Upper lobe of left lung (tissue), 4 donors: Measurements from ENCODE around the gene BICRA.

Experiments
- EP300 ChIP-seq, 4 donors: sonication (generic); formaldehyde crosslinking; IDR thresholded peaks; one replicate each; pipeline ENCODE4 v1.5.1; 2017; ENCODE audit warnings: antibody characterized with exemption in 4 of 4, control low read depth in 2 of 4
- POLR2A ChIP-seq, 4 donors: fragments of 450-650 bp; IDR thresholded peaks; one replicate each; pipeline ENCODE4 v1.5.1; 2016 to 2017; ENCODE audit warnings: antibody characterized with exemption in 4 of 4, mild to moderate bottlenecking in 2 of 4

DNA sequence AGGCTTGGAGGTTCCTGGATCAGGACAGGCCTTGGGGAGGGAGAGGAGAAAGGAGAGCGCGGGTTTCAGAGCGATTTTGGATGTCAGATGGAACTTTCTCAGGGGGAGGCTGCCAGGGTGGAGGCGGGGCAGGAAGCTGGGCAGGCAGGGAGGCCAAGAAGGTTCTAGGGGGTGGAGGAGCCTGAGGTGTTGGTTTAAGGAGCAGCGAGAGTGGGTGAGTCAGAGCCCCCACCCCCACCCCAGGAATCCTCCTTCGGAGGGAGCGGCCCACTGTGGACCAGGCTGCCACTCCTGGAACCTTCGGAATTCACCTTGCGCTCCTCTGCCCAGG is 120.5 kb downstream of the BICRA start:
- peak in 2 of 4 donors; percentile 25 to 46 for TF ChIP-seq EP300 (IDR thresholded peaks at IDR 0.05)
- TF ChIP-seq POLR2A (IDR thresholded peaks at IDR 0.05): no peak
